IMR-90 (cell line): ENCODE data around the gene BAD. TPM values are rescaled to one million over a fixed set of nuclear protein-coding genes. Genes with fewer than 3 reads are reported as not detected.

Source experiments
- ATAC-seq: fragments of 200-7000 bp; cut with Tn5 transposase; 2 replicates; pipeline ENCODE4 v1.9.1; 2020; ENCODE audit warnings: low read depth, mild to moderate bottlenecking, moderate library complexity
- BruUV-seq: library from RNA; stranded (reverse); fragments of 400-500 nt; replicated peaks from 2 replicates; lab custom pipeline; 2021; lab: Mats Ljungman, UMichigan
- CTCF ChIA-PET: fragments of 300-600 bp; formaldehyde crosslinking; extraction: SDS; loops from one replicate; lab custom pipeline; 2021; ENCODE audit warnings: antibody characterized with exemption; lab: Yijun Ruan, JAX
- POLR2A ChIA-PET: fragments of 300-600 bp; sonication (Branson Sonifier 250); formaldehyde crosslinking; loops from one replicate; lab custom pipeline; 2022; ENCODE audit warnings: antibody characterized with exemption; ENCODE audit not compliant: unreplicated experiment; lab: Charles Lee
- DNase-seq: peaks from one replicate; pipeline ENCODE4 v3.0.0; 2013
- H2AFZ ChIP-seq: replicated peaks from 2 replicates; pipeline ENCODE3; 2013; ENCODE audit warnings: low read length, mild to moderate bottlenecking; ENCODE audit not compliant: poor library complexity
- H2AK5ac ChIP-seq: 2 replicates; pipeline ENCODE4 v1.6.1; 2013; ENCODE audit warnings: low read depth, low read length, inconsistent platforms
- H2AK9ac ChIP-seq: replicated peaks from 2 replicates; pipeline ENCODE3; 2013; ENCODE audit warnings: mild to moderate bottlenecking, low read depth, low read length, moderate library complexity; ENCODE audit not compliant: poor library complexity
- H2BK120ac ChIP-seq: 2 replicates; pipeline ENCODE4 v1.6.1; 2013; ENCODE audit warnings: low read depth, low read length, inconsistent platforms
- H2BK15ac ChIP-seq: 3 replicates; pipeline ENCODE4 v1.6.1; 2013; ENCODE audit warnings: low read depth, low read length, inconsistent platforms
- H2BK20ac ChIP-seq: 2 replicates; pipeline ENCODE4 v1.6.1; 2013; ENCODE audit warnings: low read depth, mild to moderate bottlenecking, inconsistent platforms, low read length, moderate library complexity
- H2BK5ac ChIP-seq: 2 replicates; pipeline ENCODE4 v1.6.1; 2013; ENCODE audit warnings: mild to moderate bottlenecking, low read depth, low read length, inconsistent platforms; ENCODE audit not compliant: poor library complexity, severe bottlenecking
- H3K14ac ChIP-seq: replicated peaks from 2 replicates; pipeline ENCODE4 v1.6.1; 2013; ENCODE audit warnings: low read depth, low read length, inconsistent platforms
- H3K18ac ChIP-seq: 2 replicates; pipeline ENCODE4 v1.6.1; 2013; ENCODE audit warnings: low read depth, low read length, control low read depth
- H3K23ac ChIP-seq: 2 replicates; pipeline ENCODE4 v1.6.1; 2013; ENCODE audit warnings: low read depth, low read length, inconsistent platforms
- H3K27ac ChIP-seq: 2 replicates; pipeline ENCODE4 v1.5.1; 2013; ENCODE audit warnings: mild to moderate bottlenecking, control low read depth, low read length; ENCODE audit not compliant: insufficient read depth
- H3K27me3 ChIP-seq: 2 replicates; pipeline ENCODE4 v1.6.1; 2013; ENCODE audit warnings: low read length; ENCODE audit not compliant: control insufficient read depth, insufficient read depth
- H3K36me3 ChIP-seq: 2 replicates; pipeline ENCODE4 v1.6.1; 2013; ENCODE audit warnings: low read length, mixed read lengths; ENCODE audit not compliant: control insufficient read depth, insufficient read depth
- H3K4ac ChIP-seq: 2 replicates; pipeline ENCODE4 v1.6.1; 2013; ENCODE audit warnings: low read depth, low read length, inconsistent platforms
- H3K4me1 ChIP-seq: 2 replicates; pipeline ENCODE4 v1.6.1; 2013; ENCODE audit warnings: low read length, mixed read lengths; ENCODE audit not compliant: control insufficient read depth, insufficient read depth
- H3K4me2 ChIP-seq: 2 replicates; pipeline ENCODE4 v1.6.1; 2013; ENCODE audit warnings: low read depth, mild to moderate bottlenecking, control low read depth, low read length, moderate library complexity
- H3K4me3 ChIP-seq: 2 replicates; pipeline ENCODE4 v1.5.1; 2013; ENCODE audit warnings: low read depth, mild to moderate bottlenecking, control low read depth, low read length, moderate library complexity; ENCODE audit not compliant: insufficient read depth
- H3K56ac ChIP-seq: 2 replicates; pipeline ENCODE4 v1.6.1; 2013; ENCODE audit warnings: low read length, inconsistent platforms; ENCODE audit not compliant: insufficient read depth; ENCODE audit errors: extremely low read depth
- H3K79me1 ChIP-seq, 2 experiments: 2 replicates each; pipeline ENCODE4 v1.6.1; 2013; ENCODE audit warnings: low read length in 2 of 2, inconsistent platforms in 1 of 2, low read depth in 1 of 2
- H3K9ac ChIP-seq: 2 replicates; pipeline ENCODE4 v1.6.1; 2013; ENCODE audit warnings: low read depth, low read length, control low read depth
- H3K9me1 ChIP-seq: 2 replicates; pipeline ENCODE4 v1.6.1; 2013; ENCODE audit warnings: low read length, inconsistent platforms; ENCODE audit not compliant: insufficient read depth
- H3K9me3 ChIP-seq: 2 replicates; pipeline ENCODE4 v1.6.1; 2013; ENCODE audit warnings: low read length; ENCODE audit not compliant: control insufficient read depth, insufficient read depth
- H4K20me1 ChIP-seq: 2 replicates; pipeline ENCODE4 v1.6.1; 2013; ENCODE audit warnings: low read length, inconsistent platforms; ENCODE audit not compliant: insufficient read depth
- H4K5ac ChIP-seq: 2 replicates; pipeline ENCODE4 v1.6.1; 2013; ENCODE audit warnings: mild to moderate bottlenecking, low read depth, low read length, control low read depth
- H4K8ac ChIP-seq, 2 experiments: 2 replicates each; pipeline ENCODE4 v1.6.1; 2013; ENCODE audit warnings: low read depth in 2 of 2, low read length in 2 of 2, control low read depth in 1 of 2, inconsistent platforms in 1 of 2
- H4K91ac ChIP-seq: 2 replicates; pipeline ENCODE4 v1.6.1; 2013; ENCODE audit warnings: low read depth, low read length, inconsistent platforms; ENCODE audit not compliant: insufficient read depth
- BHLHE40 ChIP-seq: fragments of 150-350 bp; IDR thresholded peaks from 2 replicates; pipeline ENCODE4 v1.6.1; 2016; ENCODE audit warnings: mild to moderate bottlenecking, low read depth, low read length
- CEBPB ChIP-seq: IDR thresholded peaks from 2 replicates; pipeline ENCODE4 v1.6.1; 2012; ENCODE audit warnings: low read depth, low read length, improper control_type of control experiment
- POLR2A ChIP-seq: IDR thresholded peaks from 2 replicates; pipeline ENCODE4 v1.6.1; 2012; ENCODE audit warnings: mild to moderate bottlenecking, low read depth, low read length
- RAD21 ChIP-seq: IDR thresholded peaks from 2 replicates; pipeline ENCODE4 v1.6.1; 2012; ENCODE audit warnings: low read length, improper control_type of control experiment
- RFX5 ChIP-seq: IDR thresholded peaks from 2 replicates; pipeline ENCODE4 v1.8.0; 2012; ENCODE audit warnings: low read depth, mild to moderate bottlenecking, low read length, moderate library complexity
- WGBS, 2 experiments: methylation state at CpG; one replicate each; pipeline versions ENCODE4 v1.1.5 to v1.1.7; 2013; ENCODE audit warnings: missing lambda C conversion rate in 2 of 2; ENCODE audit not compliant: insufficient read length in 1 of 2; ENCODE audit errors: extremely low coverage in 2 of 2; 5-methylcytosine and 5-hydroxymethylcytosine counted together
- dilution Hi-C: fragments of 300-500 bp; cut with HindIII; formaldehyde crosslinking; loops from one replicate; pipeline ENCODE4 v1.14.3; 2018; ENCODE audit warnings: low sequenced_read_pairs; ENCODE audit not compliant: unreplicated experiment
- in situ Hi-C: fragments of 300-500 bp; cut with MboI; formaldehyde crosslinking; loops from 3 replicates; pipeline ENCODE4 v1.14.3; 2019; ENCODE audit warnings: low sequenced_read_pairs, inconsistent platforms, mixed read lengths
- intact Hi-C: fragments of 100-400 bp; cut with micrococcal nuclease; formaldehyde crosslinking; loops from 2 replicates; pipeline ENCODE4 v1.10.0; 2022
- microRNA-seq, 2 experiments: library from miRNA; stranded (forward) in 1 of 2; unstranded in 1 of 2; fragments of 10-50 nt in 1 of 2; fragments of <30 nt in 1 of 2; gene quantifications in 1 of 2; microRNA quantifications in 1 of 2; one replicate each; pipeline versions ENCODE3 to v1.1.0; 2013 to 2020; ENCODE audit not compliant: insufficient read depth in 1 of 2, insufficient read length in 1 of 2, unreplicated experiment in 1 of 2
- polyA plus RNA-seq, 3 experiments: library from polyadenylated mRNA; depleted of rRNA; stranded (reverse); fragments of >200 nt; gene quantifications; 2 replicates each; pipeline ENCODE4 v1.2.3, GENCODE V29; 2012; ENCODE audit warnings: low replicate concordance in 1 of 3
- small RNA-seq, 5 experiments: library from RNA; depleted of rRNA; stranded (forward); fragments of <200 nt; gene quantifications; one replicate each; pipeline ENCODE3, GENCODE V24; 2012
- total RNA-seq: library from RNA; depleted of rRNA; stranded (reverse); fragments of >200 nt; gene quantifications from 2 replicates; pipeline ENCODE4 v1.2.3, GENCODE V29; 2012; rRNA removed

Gene BAD
- total and polyA plus RNA-seq, 2 of the 4 experiments (the other 2 are of a cell fraction) = 30.3 to 68.0 TPM

DNA sequence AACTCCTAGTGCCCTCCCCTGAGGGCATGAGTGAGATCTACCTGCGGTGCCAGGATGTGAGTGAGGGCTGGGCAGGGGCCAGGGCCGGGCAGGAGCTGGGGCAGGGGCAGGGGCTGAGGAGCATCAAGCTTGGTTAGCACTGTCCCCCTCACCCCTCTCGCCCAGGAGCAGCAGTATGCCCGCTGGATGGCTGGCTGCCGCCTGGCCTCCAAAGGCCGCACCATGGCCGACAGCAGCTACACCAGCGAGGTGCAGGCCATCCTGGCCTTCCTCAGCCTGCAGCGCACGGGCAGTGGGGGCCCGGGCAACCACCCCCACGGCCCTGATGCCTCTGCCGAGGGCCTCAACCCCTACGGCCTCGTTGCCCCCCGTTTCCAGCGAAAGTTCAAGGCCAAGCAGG, 64.2 kb downstream of the BAD start:
- H2BK20ac ChIP-seq = no peak overlapping the region
- H3K9me1 ChIP-seq = peaks cover 11% of the 10 kb centered on the region
- ATAC-seq = no peak
- H3K56ac ChIP-seq = no peak overlapping the region
- no TSS peak for BruUV-seq
- no peaks in the 10 kb centered on the region for H4K20me1 ChIP-seq
- CTCF ChIA-PET = no interaction called here
- H4K91ac ChIP-seq = no peak overlapping the region
- intact Hi-C loops = no loop called here
- in situ Hi-C loops = no loop called here
- no peaks in the 10 kb centered on the region for H3K27me3 ChIP-seq
- H3K9ac ChIP-seq = no peak overlapping the region
- no peak overlapping the region for H3K4me2 ChIP-seq
- no peak overlapping the region for H2AK9ac ChIP-seq
- H3K14ac ChIP-seq = no peak overlapping the region
- dilution Hi-C loops = no loop called here
- 98% methylated on average over 12 of the region's 17 CpGs; no CpG with 5 or more reads in 1 of the 2 experiments for WGBS, 2 experiments
- no peak overlapping the region for H2BK15ac ChIP-seq
- POLR2A ChIA-PET = no interaction called here
- no peak overlapping the region for H2BK120ac ChIP-seq
- TF ChIP-seq RFX5 (no peak), RAD21 (no peak), POLR2A (no peak), CEBPB (no peak), BHLHE40 (no peak)
- no peak overlapping the region for H4K5ac ChIP-seq
- peaks cover 2% of the 10 kb centered on the region for H3K4me1 ChIP-seq
- no peak overlapping the region for H2BK5ac ChIP-seq
- no peak overlapping the region for H3K23ac ChIP-seq
- peaks cover 5 to 16% of the 10 kb centered on the region in 2 experiments; a peak in 2 of 4 replicates for H3K79me1 ChIP-seq
- no peak overlapping the region for H3K18ac ChIP-seq
- H2AK5ac ChIP-seq = no peak overlapping the region
- no peak overlapping the region for H3K4ac ChIP-seq
- no peak overlapping the region for H4K8ac ChIP-seq
- H3K27ac ChIP-seq = no peak overlapping the region
- peaks cover 5% of the 10 kb centered on the region for H3K36me3 ChIP-seq
- no peak for DNase-seq
- no peak overlapping the region for H2AFZ ChIP-seq
- no peak overlapping the region for H3K4me3 ChIP-seq
- H3K9me3 ChIP-seq = no peaks in the 10 kb centered on the region

Small RNA genes within 50 kb of the gene (microRNA-seq; reads per million reads assigned to microRNA genes)
- gene RF00019 (ENCODE audit: insufficient read depth, insufficient read length) = not detected

Small RNA genes within 50 kb of the gene (small RNA-seq; reads per million reads assigned to genes)
- 0 reads per million in 5 experiments for gene RF00019

Other genes with a start within 250 kb of the BAD start
- gene FLRT1, start 248.7 kb downstream of the BAD start, total RNA-seq = under 0.01 TPM in 2 replicates
- gene FLRT1, start 248.7 kb downstream of the BAD start, polyA plus RNA-seq (2012; rRNA removed) = 0.07 TPM in 1 of 2 replicates, not detected in the other
- 2.5 and 4.2 TPM in 2 replicates for gene MACROD1, start 118.6 kb downstream of the BAD start, total RNA-seq
- gene MACROD1, start 118.6 kb downstream of the BAD start, polyA plus RNA-seq (2012; rRNA removed) = 9.3 and 10.9 TPM in 2 replicates
- gene STIP1, start 98.5 kb downstream of the BAD start, total RNA-seq = 363 and 489 TPM in 2 replicates
- 189 and 201 TPM in 2 replicates for gene STIP1, start 98.5 kb downstream of the BAD start, polyA plus RNA-seq (2012; rRNA removed)
- 0.36 and 0.56 TPM in 2 replicates for gene FERMT3, start 77.9 kb downstream of the BAD start, total RNA-seq
- gene FERMT3, start 77.9 kb downstream of the BAD start, polyA plus RNA-seq (2012; rRNA removed) = 2.3 and 2.5 TPM in 2 replicates
- gene TRPT1, start 58.5 kb downstream of the BAD start, total RNA-seq = 43.0 and 81.9 TPM in 2 replicates
- gene TRPT1, start 58.5 kb downstream of the BAD start, polyA plus RNA-seq (2012; rRNA removed) = 63.2 and 64.2 TPM in 2 replicates
- gene NUDT22, start 58.4 kb downstream of the BAD start, total RNA-seq = 21.3 and 24.4 TPM in 2 replicates
- gene NUDT22, start 58.4 kb downstream of the BAD start, polyA plus RNA-seq (2012; rRNA removed) = 44.6 and 55.3 TPM in 2 replicates
- gene DNAJC4, start 54.1 kb downstream of the BAD start, total RNA-seq = 2.2 and 3.9 TPM in 2 replicates
- gene DNAJC4, start 54.1 kb downstream of the BAD start, polyA plus RNA-seq (2012; rRNA removed) = 22.8 and 30.3 TPM in 2 replicates
- 3.0 and 3.9 TPM in 2 replicates for gene VEGFB, start 50.1 kb downstream of the BAD start, total RNA-seq
- 23.9 and 25.1 TPM in 2 replicates for gene VEGFB, start 50.1 kb downstream of the BAD start, polyA plus RNA-seq (2012; rRNA removed)
- gene FKBP2, start 43.6 kb downstream of the BAD start, total RNA-seq = 36.2 and 62.5 TPM in 2 replicates
- 68.6 and 76.4 TPM in 2 replicates for gene FKBP2, start 43.6 kb downstream of the BAD start, polyA plus RNA-seq (2012; rRNA removed)
- 176 and 206 TPM in 2 replicates for gene PPP1R14B, start 37.7 kb downstream of the BAD start, total RNA-seq
- 257 and 355 TPM in 2 replicates for gene PPP1R14B, start 37.7 kb downstream of the BAD start, polyA plus RNA-seq (2012; rRNA removed)
- 24.9 and 26.9 TPM in 2 replicates for gene PLCB3, start 33.1 kb downstream of the BAD start, total RNA-seq
- 23.9 and 25.9 TPM in 2 replicates for gene PLCB3, start 33.1 kb downstream of the BAD start, polyA plus RNA-seq (2012; rRNA removed)
- gene GPR137, start 1.2 kb upstream of the BAD start, total RNA-seq = 2.8 and 3.6 TPM in 2 replicates
- gene GPR137, start 1.2 kb upstream of the BAD start, polyA plus RNA-seq (2012; rRNA removed) = 26.0 and 31.8 TPM in 2 replicates
- gene KCNK4, start 6.6 kb upstream of the BAD start, total RNA-seq = not detected in 2 replicates
- not detected in 2 replicates for gene KCNK4, start 6.6 kb upstream of the BAD start, polyA plus RNA-seq (2012; rRNA removed)
- gene CATSPERZ, start 15.7 kb upstream of the BAD start, total RNA-seq = not detected in 2 replicates
- gene CATSPERZ, start 15.7 kb upstream of the BAD start, polyA plus RNA-seq (2012; rRNA removed) = not detected in 2 replicates
- gene ESRRA, start 20.9 kb upstream of the BAD start, total RNA-seq = 10.2 and 10.3 TPM in 2 replicates
- 15.0 and 15.8 TPM in 2 replicates for gene ESRRA, start 20.9 kb upstream of the BAD start, polyA plus RNA-seq (2012; rRNA removed)
- gene TRMT112, start 32.9 kb upstream of the BAD start, total RNA-seq = 202 and 206 TPM in 2 replicates
- 173 and 206 TPM in 2 replicates for gene TRMT112, start 32.9 kb upstream of the BAD start, polyA plus RNA-seq (2012; rRNA removed)
- 120 and 160 TPM in 2 replicates for gene PRDX5, start 33.5 kb upstream of the BAD start, total RNA-seq
- 292 and 332 TPM in 2 replicates for gene PRDX5, start 33.5 kb upstream of the BAD start, polyA plus RNA-seq (2012; rRNA removed)
- gene CCDC88B, start 55.5 kb upstream of the BAD start, total RNA-seq = 1.3 and 1.7 TPM in 2 replicates
- 2.5 and 3.1 TPM in 2 replicates for gene CCDC88B, start 55.5 kb upstream of the BAD start, polyA plus RNA-seq (2012; rRNA removed)
- 43.3 and 52.9 TPM in 2 replicates for gene RPS6KA4, start 74.5 kb upstream of the BAD start, total RNA-seq
- 38.8 and 46.7 TPM in 2 replicates for gene RPS6KA4, start 74.5 kb upstream of the BAD start, polyA plus RNA-seq (2012; rRNA removed)